HL-60/S4 treated with phorbol 12-myristate 13-acetate at 8.2 ng/mL for 4 days and 3 days (cell line): ENCODE results near the gene MMP3.

Experiments
- in situ Hi-C: fragments of 300-500 bp; cut with MboI; formaldehyde crosslinking; loops from 2 replicates; pipeline ENCODE4 v1.15.0; 2022; ENCODE audit warnings: low sequenced_read_pairs

Gene MMP3

GRCh38 chr11:102792604-102793003 lies 50.8 kb downstream of the MMP3 start:
- in situ Hi-C loops: no loop called here

GRCh38 chr11:102791271-102792036 lies 52.0 kb downstream of the MMP3 start:
- in situ Hi-C loops: no loop called here

DNA sequence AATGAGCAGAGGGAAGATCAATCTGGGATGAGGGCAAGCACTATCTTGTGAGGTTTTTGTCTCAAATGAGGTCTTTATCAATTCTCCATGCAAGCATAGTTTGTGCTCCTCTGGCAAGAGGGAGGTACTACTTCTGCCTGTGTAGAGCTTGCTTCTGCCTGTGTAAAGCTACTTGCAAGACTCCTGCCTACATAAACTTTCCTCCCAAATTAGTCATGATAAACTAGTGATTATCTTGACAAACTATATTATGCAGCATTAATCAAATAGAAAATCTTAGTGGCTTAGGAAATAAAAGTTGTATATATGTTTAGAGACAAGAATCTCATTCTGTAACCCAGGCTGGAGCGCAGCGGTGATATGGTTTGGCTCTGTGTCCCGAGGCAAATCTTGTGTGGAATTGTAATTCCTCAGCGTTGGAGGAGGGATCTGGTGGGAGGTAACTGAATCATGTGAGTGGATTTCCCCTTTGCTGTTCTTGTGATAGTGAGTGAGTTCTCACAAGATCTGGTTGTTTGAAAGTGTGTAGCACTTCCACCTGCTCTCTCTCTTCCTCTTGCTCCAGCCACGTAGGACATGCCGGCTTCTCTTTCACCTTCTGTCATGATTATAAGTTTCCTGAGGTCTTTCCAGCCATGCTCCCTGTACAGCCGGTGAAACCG lies 54.9 kb downstream of the MMP3 start:
- in situ Hi-C loops: no loop called here
